ENCODE measurements around the gene SLC22A1. TPM values are rescaled to one million over a fixed set of nuclear protein-coding genes. Genes with fewer than 3 reads are reported as not detected.

Gene SLC22A1
- total RNA-seq, 1 experiment from 2014 or later, result 0.86 TPM

DNA sequence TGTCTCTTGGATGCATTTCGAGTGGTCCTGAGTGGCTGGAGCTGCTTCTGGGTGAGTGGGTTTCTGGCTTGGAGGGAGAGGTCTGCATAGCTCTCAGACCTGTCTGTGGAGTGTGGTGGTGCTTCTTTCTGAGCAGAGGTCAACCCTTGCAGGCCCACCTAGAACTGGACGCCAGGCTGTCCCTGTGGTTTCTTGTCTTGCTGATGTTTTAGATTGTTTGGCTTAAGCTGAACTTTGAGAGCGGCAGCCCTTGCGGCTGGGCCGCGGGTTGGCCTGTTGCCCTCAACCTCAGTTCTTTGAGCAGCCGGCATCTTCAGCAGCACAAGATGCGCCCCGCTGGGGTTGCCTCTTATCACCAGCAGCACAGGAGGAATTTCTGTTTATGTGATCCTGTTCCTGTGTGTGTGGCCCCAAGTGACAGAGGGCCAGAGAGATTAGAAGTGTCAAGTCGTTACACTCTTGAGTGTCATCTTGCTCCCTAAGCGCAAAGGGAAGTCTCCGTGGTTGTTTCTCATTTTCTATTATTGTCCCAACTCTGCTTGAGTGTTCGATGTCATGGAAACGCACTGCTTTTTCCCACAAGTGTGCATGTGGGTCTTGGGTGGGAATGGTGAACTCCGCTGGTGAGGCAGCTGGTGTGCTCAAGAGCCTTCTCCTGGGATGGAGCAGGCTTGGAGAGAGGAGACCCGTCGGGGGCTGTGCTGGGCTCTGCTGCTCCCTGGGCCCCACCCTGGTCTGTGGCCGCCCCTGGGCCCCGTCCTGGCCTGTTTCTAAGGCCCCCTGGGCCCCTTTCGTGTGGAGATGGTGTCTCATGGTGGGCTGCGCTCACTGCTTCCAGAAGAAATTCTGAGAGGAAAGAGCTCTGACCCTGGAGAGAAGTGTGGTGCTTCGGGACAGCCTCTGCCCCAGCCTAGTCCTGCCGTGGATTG, 20.1 kb upstream of the SLC22A1 start:
- DNase-seq (ENCODE audit: low read depth, low spot score), result no peak
- Histone ChIP-seq H3K9me3 (ENCODE audit: control insufficient read depth in 1 of 2, insufficient read depth in 1 of 2, low read depth in 1 of 2, low read length in 2 of 2) (no peaks in the 10 kb centered on the region), H3K9me2 (ENCODE audit: insufficient read depth) (no peaks in the 10 kb centered on the region), H3K4me3 (replicated peaks in 1 of 2; ENCODE audit: low read depth in 1 of 2, low read length in 2 of 2) (no peak overlapping the region), H3K27me3 (ENCODE audit: insufficient read depth, low read length) (no peaks in the 10 kb centered on the region), H3K36me3 (ENCODE audit: control insufficient read depth in 1 of 2, insufficient read depth in 2 of 2, low read length in 2 of 2) (peaks cover 0 to 16% of the 10 kb centered on the region in 2 experiments; a peak in 2 of 4 replicates), H3K9ac (ENCODE audit: low read length) (no peak overlapping the region), H3K4me1 (ENCODE audit: control insufficient read depth in 1 of 2, insufficient read depth in 2 of 2, low read length in 2 of 2) (no peaks in the 10 kb centered on the region), H3K27ac (ENCODE audit: low read depth, low read length) (no peak overlapping the region), H3K4me2 (ENCODE audit: low read length) (no peak overlapping the region), H4K20me1 (ENCODE audit: insufficient read depth) (no peaks in the 10 kb centered on the region), H2AFZ (ENCODE audit: low read depth, low read length, poor library complexity, severe bottlenecking) (no peak overlapping the region), H3K79me2 (ENCODE audit: insufficient read depth, low read length) (no peaks in the 10 kb centered on the region)
- TF ChIP-seq, protein P1, sequence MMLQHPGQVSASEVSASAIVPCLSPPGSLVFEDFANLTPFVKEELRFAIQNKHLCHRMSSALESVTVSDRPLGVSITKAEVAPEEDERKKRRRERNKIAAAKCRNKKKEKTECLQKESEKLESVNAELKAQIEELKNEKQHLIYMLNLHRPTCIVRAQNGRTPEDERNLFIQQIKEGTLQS (IDR thresholded peaks at IDR 0.05), result no peak
- TF ChIP-seq ZBTB33 (IDR thresholded peaks at IDR 0.05; ENCODE audit: extremely low read depth, insufficient replicate concordance, low read length), result no peak
- no peak for TF ChIP-seq ELF1 (IDR thresholded peaks at IDR 0.05; ENCODE audit: borderline replicate concordance, low read depth)
- TF ChIP-seq FOSL1 (IDR thresholded peaks at IDR 0.05; ENCODE audit: low read depth), result no peak
- no peak for TF ChIP-seq EZH2 (IDR thresholded peaks at IDR 0.05)
- TF ChIP-seq CTCF (IDR thresholded peaks at IDR 0.05 in 2 of 3, conservative IDR thresholded peaks at IDR 0.05 in 1 of 3; ENCODE audit: borderline replicate concordance in 1 of 3, insufficient read depth in 1 of 3, low read depth in 2 of 3, low read length in 2 of 3), result no peak
- no peak for TF ChIP-seq YY1 (IDR thresholded peaks at IDR 0.05; ENCODE audit: extremely low read depth, insufficient replicate concordance, low read depth, low read length)
- CTCF ChIA-PET, result no interaction called here
- no TSS peak for BruUV-seq (replicated peaks)
- POLR2A ChIA-PET, result no interaction called here
- intact Hi-C loops (cut with micrococcal nuclease), result no loop called here
- ATAC-seq, result no peak
- RAD21 ChIA-PET (ENCODE audit: low non-redundant PET in 1 of 2, low total read pairs in 2 of 2, uncharacterized antibody in 2 of 2, unreplicated experiment in 2 of 2), result no interaction called here
